ENCODE data around the gene DRD5. TPM values are rescaled to one million over a fixed set of nuclear protein-coding genes. Genes with fewer than 3 reads are reported as not detected.
"Not testable (repeated sequence)": the region's sequence is repeated elsewhere in the genome, so short reads cannot be mapped to it uniquely, and the experiment has no call there.

DRD5 gene
- total RNA-seq, 2 experiments from 2014 or later: not detected

GRCh38 chr4:9773471-9773870 is 8.0 kb upstream of the DRD5 start:
- H3K4me3 Mint-ChIP-seq: no peak overlapping the region
- no peaks in the 10 kb centered on the region for H3K36me3 Mint-ChIP-seq
- DNase-seq: no peak
- H3K27ac Mint-ChIP-seq: no peak overlapping the region
- intact Hi-C loops (cut with micrococcal nuclease): no loop called here
- H3K27me3 Mint-ChIP-seq: peaks cover 16% of the 10 kb centered on the region
- H3K9me3 Mint-ChIP-seq: no peaks in the 10 kb centered on the region
- CTCF ChIA-PET: no interaction called here
- POLR2A ChIA-PET: interaction anchor here (0.6 kb wide), 1 partner anchor 132 kb away, joined by 3 read pairs; no protein-coding TSS in a partner anchor
- H3K4me1 Mint-ChIP-seq (ENCODE audit: low read depth): no peaks in the 10 kb centered on the region

- Mint-ChIP-seq H3K27me3 (peaks cover 34% of the 10 kb centered on the region), H3K27ac (no peak overlapping the region), H3K4me1 (ENCODE audit: low read depth) (no peaks in the 10 kb centered on the region), H3K4me3 (no peak overlapping the region), H3K9me3 (no peaks in the 10 kb centered on the region), H3K36me3 (no peaks in the 10 kb centered on the region)
- DNase-seq: no peak
- ChIA-PET POLR2A (no interaction called here), CTCF (no interaction called here)
- intact Hi-C loops (cut with micrococcal nuclease): no loop called here
Observed at GRCh38 chr4:9782136-9782436, 652 bp downstream of the DRD5 start.

GRCh38 chr4:9785891-9786290 is 4.5 kb downstream of the DRD5 start:
- POLR2A ChIA-PET: not testable (repeated sequence)

GRCh38 chr4:9792381-9792780 is 10.9 kb downstream of the DRD5 start:
- intact Hi-C loops (cut with micrococcal nuclease): no loop called here
- H3K4me1 Mint-ChIP-seq (ENCODE audit: low read depth): no peaks in the 10 kb centered on the region
- CTCF ChIA-PET: interaction anchor here (0.6 kb wide), 1 partner anchor 742 kb away, joined by 4 read pairs; no protein-coding TSS in a partner anchor
- no peaks in the 10 kb centered on the region for H3K36me3 Mint-ChIP-seq
- POLR2A ChIA-PET: no interaction called here
- H3K27ac Mint-ChIP-seq: no peak overlapping the region
- no peak for DNase-seq
- peaks cover 16% of the 10 kb centered on the region for H3K27me3 Mint-ChIP-seq
- no peak overlapping the region for H3K4me3 Mint-ChIP-seq
- H3K9me3 Mint-ChIP-seq: peaks cover 2% of the 10 kb centered on the region

More at GRCh38 chr4:9785891-9786290, 4.5 kb downstream of the DRD5 start:
- H3K27me3 Mint-ChIP-seq: peaks cover 21% of the 10 kb centered on the region
- H3K27ac Mint-ChIP-seq; H3K36me3 Mint-ChIP-seq; H3K4me1 Mint-ChIP-seq (ENCODE audit: low read depth); H3K4me3 Mint-ChIP-seq; H3K9me3 Mint-ChIP-seq; intact Hi-C loops (cut with micrococcal nuclease); DNase-seq: not testable (repeated sequence)
- CTCF ChIA-PET: interaction anchor here (1.3 kb wide), 1 partner anchor 229 kb away, joined by 3 read pairs; no protein-coding TSS in a partner anchor

GRCh38 chr4:9796641-9797040 is 15.2 kb downstream of the DRD5 start:
- H3K27me3 Mint-ChIP-seq: peaks cover 21% of the 10 kb centered on the region
- H3K27ac Mint-ChIP-seq; H3K36me3 Mint-ChIP-seq; H3K4me3 Mint-ChIP-seq; H3K9me3 Mint-ChIP-seq; CTCF ChIA-PET; H3K4me1 Mint-ChIP-seq (ENCODE audit: low read depth); intact Hi-C loops (cut with micrococcal nuclease); DNase-seq; POLR2A ChIA-PET: not testable (repeated sequence)

GRCh38 chr4:9800848-9801247 is 19.4 kb downstream of the DRD5 start:
- ChIA-PET POLR2A (no interaction called here), CTCF (no interaction called here)
- intact Hi-C loops (cut with micrococcal nuclease): no loop called here
- H3K4me3 Mint-ChIP-seq: no peak overlapping the region
- DNase-seq: no peak
- no peaks in the 10 kb centered on the region for H3K4me1 Mint-ChIP-seq (ENCODE audit: low read depth)
- H3K36me3 Mint-ChIP-seq: no peaks in the 10 kb centered on the region
- H3K9me3 Mint-ChIP-seq: no peaks in the 10 kb centered on the region
- H3K27ac Mint-ChIP-seq: no peak overlapping the region
- peaks cover 26% of the 10 kb centered on the region for H3K27me3 Mint-ChIP-seq

GRCh38 chr4:9804918-9805317 is 23.5 kb downstream of the DRD5 start:
- POLR2A ChIA-PET: no interaction called here
- Mint-ChIP-seq H3K27me3 (peaks cover 11% of the 10 kb centered on the region), H3K9me3 (no peaks in the 10 kb centered on the region), H3K4me1 (ENCODE audit: low read depth) (no peaks in the 10 kb centered on the region), H3K27ac (no peak overlapping the region), H3K4me3 (no peak overlapping the region), H3K36me3 (no peaks in the 10 kb centered on the region)
- intact Hi-C loops (cut with micrococcal nuclease): no loop called here
- no peak for DNase-seq
- CTCF ChIA-PET: no interaction called here

GRCh38 chr4:9808077-9808476 is 26.6 kb downstream of the DRD5 start:
- Mint-ChIP-seq H3K27ac (no peak overlapping the region), H3K36me3 (no peaks in the 10 kb centered on the region), H3K9me3 (no peaks in the 10 kb centered on the region), H3K4me3 (no peak overlapping the region), H3K4me1 (ENCODE audit: low read depth) (no peaks in the 10 kb centered on the region), H3K27me3 (peaks cover 10% of the 10 kb centered on the region)
- intact Hi-C loops (cut with micrococcal nuclease): no loop called here
- no peak for DNase-seq
- POLR2A ChIA-PET: no interaction called here
- CTCF ChIA-PET: no interaction called here

GRCh38 chr4:9811806-9812205 is 30.4 kb downstream of the DRD5 start:
- Mint-ChIP-seq H3K27ac (no peak overlapping the region), H3K4me3 (no peak overlapping the region), H3K36me3 (no peaks in the 10 kb centered on the region), H3K9me3 (no peaks in the 10 kb centered on the region), H3K4me1 (ENCODE audit: low read depth) (peaks cover 2% of the 10 kb centered on the region), H3K27me3 (peaks cover 16% of the 10 kb centered on the region)
- intact Hi-C loops (cut with micrococcal nuclease): no loop called here
- DNase-seq: no peak
- ChIA-PET POLR2A (no interaction called here), CTCF (no interaction called here)

- CTCF ChIA-PET: no interaction called here
- no peak overlapping the region for H3K4me3 Mint-ChIP-seq
- POLR2A ChIA-PET: no interaction called here
- peaks cover 4% of the 10 kb centered on the region for H3K4me1 Mint-ChIP-seq (ENCODE audit: low read depth)
- no peak overlapping the region for H3K27ac Mint-ChIP-seq
- peaks cover 16% of the 10 kb centered on the region for H3K27me3 Mint-ChIP-seq
- no peaks in the 10 kb centered on the region for H3K36me3 Mint-ChIP-seq
- H3K9me3 Mint-ChIP-seq: no peaks in the 10 kb centered on the region
- DNase-seq: peak; percentile 27
- intact Hi-C loops (cut with micrococcal nuclease): no loop called here
Observed at GRCh38 chr4:9812501-9813340, 31.3 kb downstream of the DRD5 start.

- H3K27ac Mint-ChIP-seq: no peak overlapping the region
- peaks cover 4% of the 10 kb centered on the region for H3K4me1 Mint-ChIP-seq (ENCODE audit: low read depth)
- H3K36me3 Mint-ChIP-seq: no peaks in the 10 kb centered on the region
- intact Hi-C loops (cut with micrococcal nuclease): loop anchor here (1.0 kb wide), 2 partner anchors 9 to 45 kb away; no protein-coding TSS in a partner anchor
- peaks cover 22% of the 10 kb centered on the region for H3K27me3 Mint-ChIP-seq
- H3K9me3 Mint-ChIP-seq: no peaks in the 10 kb centered on the region
- POLR2A ChIA-PET: no interaction called here
- CTCF ChIA-PET: no interaction called here
- no peak overlapping the region for H3K4me3 Mint-ChIP-seq
- no peak for DNase-seq
Observed at GRCh38 chr4:9816285-9816684, 34.9 kb downstream of the DRD5 start.

- Mint-ChIP-seq H3K27ac (no peak overlapping the region), H3K9me3 (no peaks in the 10 kb centered on the region), H3K27me3 (peaks cover 16% of the 10 kb centered on the region), H3K4me1 (ENCODE audit: low read depth) (peaks cover 11% of the 10 kb centered on the region), H3K4me3 (no peak overlapping the region), H3K36me3 (no peaks in the 10 kb centered on the region)
- DNase-seq: no peak
- intact Hi-C loops (cut with micrococcal nuclease): no loop called here
- CTCF ChIA-PET: no interaction called here
- POLR2A ChIA-PET: no interaction called here
Observed at GRCh38 chr4:9820343-9820742, 38.9 kb downstream of the DRD5 start.

- CTCF ChIA-PET: no interaction called here
- Mint-ChIP-seq H3K4me1 (ENCODE audit: low read depth) (peaks cover 12% of the 10 kb centered on the region), H3K27me3 (peaks cover 9% of the 10 kb centered on the region), H3K36me3 (no peaks in the 10 kb centered on the region), H3K4me3 (no peak overlapping the region), H3K9me3 (no peaks in the 10 kb centered on the region), H3K27ac (no peak overlapping the region)
- intact Hi-C loops (cut with micrococcal nuclease): loop anchor here (1.0 to 2.0 kb wide), 3 partner anchors 9 to 178 kb away; no protein-coding TSS in a partner anchor
- peak; percentile 65 for DNase-seq
- POLR2A ChIA-PET: no interaction called here
Observed at GRCh38 chr4:9825049-9825448, 43.6 kb downstream of the DRD5 start.

Measured in activated CD4-positive, alpha-beta memory T cell treated with anti-CD3 and anti-CD28 coated beads for 36 hours (primary cell).